Astrocyte of the spinal cord (primary cell): Measurements from ENCODE around the gene IQCN.

Experiments used
- DNase-seq: peaks from one replicate; pipeline ENCODE4 v3.0.0; 2011; ENCODE audit warnings: low read depth, low spot score
- H3K4me3 ChIP-seq: 2 replicates; pipeline ENCODE4 v1.5.1; 2011; ENCODE audit warnings: low read depth, mild to moderate bottlenecking, low read length, moderate library complexity
- in situ Hi-C: cut with HindIII; loops from 2 replicates; pipeline ENCODE4 v1.10.0; 2017; ENCODE audit warnings: low sequenced_read_pairs
- TF ChIP-seq, protein P1 (sequence below): IDR thresholded peaks from 2 replicates; pipeline ENCODE4 v1.5.1; 2012; ENCODE audit warnings: low read depth, mild to moderate bottlenecking, low read length, inconsistent platforms

Gene IQCN

DNA sequence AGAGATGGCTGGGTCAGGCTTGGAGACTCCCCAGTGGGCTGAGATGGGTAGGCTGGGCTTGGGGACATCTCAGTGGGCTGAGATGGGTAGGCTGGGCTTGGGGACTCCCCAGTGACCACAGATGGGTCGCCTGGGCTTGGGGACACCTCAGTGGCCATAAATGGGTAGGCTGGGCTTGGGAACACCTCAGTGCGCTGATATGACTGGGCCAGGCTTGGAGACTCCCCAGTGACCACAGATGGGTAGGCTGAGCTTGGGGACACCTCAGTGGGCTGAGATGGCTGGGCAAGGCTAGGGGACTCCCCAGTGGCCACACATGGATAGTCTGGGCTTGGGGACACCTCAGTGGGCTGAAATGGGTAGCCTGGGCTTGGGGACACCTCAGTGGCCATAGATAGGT lies 12.8 kb downstream of the IQCN start:
- in situ Hi-C loops, result no loop called here
- DNase-seq, result no peak
- TF ChIP-seq, protein P1, sequence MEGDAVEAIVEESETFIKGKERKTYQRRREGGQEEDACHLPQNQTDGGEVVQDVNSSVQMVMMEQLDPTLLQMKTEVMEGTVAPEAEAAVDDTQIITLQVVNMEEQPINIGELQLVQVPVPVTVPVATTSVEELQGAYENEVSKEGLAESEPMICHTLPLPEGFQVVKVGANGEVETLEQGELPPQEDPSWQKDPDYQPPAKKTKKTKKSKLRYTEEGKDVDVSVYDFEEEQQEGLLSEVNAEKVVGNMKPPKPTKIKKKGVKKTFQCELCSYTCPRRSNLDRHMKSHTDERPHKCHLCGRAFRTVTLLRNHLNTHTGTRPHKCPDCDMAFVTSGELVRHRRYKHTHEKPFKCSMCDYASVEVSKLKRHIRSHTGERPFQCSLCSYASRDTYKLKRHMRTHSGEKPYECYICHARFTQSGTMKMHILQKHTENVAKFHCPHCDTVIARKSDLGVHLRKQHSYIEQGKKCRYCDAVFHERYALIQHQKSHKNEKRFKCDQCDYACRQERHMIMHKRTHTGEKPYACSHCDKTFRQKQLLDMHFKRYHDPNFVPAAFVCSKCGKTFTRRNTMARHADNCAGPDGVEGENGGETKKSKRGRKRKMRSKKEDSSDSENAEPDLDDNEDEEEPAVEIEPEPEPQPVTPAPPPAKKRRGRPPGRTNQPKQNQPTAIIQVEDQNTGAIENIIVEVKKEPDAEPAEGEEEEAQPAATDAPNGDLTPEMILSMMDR, result no peak
- no peak overlapping the region for H3K4me3 ChIP-seq

DNA sequence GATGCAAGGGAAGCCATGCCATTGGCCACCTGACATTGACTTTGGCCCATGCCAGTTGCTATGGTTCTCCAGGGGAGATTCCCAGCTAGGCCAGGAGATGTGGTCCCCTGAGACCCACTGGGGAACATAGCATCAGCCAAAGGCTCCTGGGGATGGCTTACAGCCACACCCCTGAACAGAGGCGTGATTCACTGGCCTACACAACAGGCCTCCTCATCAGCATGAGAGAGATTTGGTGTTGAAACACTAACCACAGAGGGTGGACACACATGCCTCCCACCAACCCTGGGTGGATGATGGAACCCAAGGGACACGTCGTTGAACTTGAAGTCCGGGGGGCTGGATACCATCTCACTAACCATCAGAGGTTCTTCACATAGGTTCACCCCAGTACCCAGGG lies 14.4 kb downstream of the IQCN start:
- TF ChIP-seq, protein P1, result no peak
- H3K4me3 ChIP-seq, result no peak overlapping the region
- in situ Hi-C loops, result no loop called here
- DNase-seq, result no peak

DNA sequence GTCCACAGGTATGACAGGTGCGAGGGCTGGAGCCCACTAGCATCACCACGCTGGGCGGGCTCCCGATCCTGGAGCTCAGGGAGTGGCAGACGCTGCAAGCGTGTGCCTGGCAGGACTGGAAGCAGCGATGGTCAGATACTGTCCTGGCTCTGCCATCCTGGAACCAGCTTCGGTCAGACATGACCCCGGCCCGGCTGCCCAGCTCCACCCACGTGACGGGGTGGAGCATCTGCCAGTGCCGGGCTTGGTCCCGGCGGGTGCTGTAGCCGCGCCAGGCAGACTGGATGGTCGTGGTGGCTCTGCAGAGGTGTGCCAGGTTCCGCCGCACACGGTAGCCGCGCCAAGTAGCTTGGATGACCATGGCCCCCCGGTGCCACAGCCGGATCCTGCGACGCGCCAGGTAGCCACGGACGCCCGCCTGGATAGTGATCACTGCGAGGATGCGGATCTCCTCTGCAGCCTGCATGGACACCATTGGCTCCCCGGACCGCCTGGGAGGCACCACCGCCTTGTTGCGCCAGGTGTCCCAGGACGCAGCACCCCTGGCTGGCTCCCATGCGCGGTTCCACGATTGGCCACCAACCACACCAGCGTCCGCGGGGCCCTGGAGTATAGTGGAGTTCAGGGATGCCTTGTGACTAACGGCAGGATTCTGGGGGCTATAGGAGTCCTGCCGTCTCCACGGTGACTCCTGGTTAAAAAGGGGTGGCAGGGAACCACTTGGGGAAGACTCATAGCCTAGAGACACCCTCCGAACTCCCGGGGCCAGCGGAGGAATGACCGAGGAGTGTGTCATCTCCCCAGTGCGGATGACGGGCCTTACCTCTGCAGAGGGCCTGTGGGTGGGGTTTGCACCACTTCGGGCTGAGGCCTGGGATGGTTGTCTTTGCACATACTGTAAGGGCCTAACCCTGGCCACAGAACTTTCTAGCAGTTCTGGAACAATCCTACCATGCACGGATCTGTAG lies 16.5 kb downstream of the IQCN start:
- no peak for DNase-seq
- in situ Hi-C loops, result no loop called here
- no peak overlapping the region for H3K4me3 ChIP-seq
- TF ChIP-seq, protein P1, result no peak

DNA sequence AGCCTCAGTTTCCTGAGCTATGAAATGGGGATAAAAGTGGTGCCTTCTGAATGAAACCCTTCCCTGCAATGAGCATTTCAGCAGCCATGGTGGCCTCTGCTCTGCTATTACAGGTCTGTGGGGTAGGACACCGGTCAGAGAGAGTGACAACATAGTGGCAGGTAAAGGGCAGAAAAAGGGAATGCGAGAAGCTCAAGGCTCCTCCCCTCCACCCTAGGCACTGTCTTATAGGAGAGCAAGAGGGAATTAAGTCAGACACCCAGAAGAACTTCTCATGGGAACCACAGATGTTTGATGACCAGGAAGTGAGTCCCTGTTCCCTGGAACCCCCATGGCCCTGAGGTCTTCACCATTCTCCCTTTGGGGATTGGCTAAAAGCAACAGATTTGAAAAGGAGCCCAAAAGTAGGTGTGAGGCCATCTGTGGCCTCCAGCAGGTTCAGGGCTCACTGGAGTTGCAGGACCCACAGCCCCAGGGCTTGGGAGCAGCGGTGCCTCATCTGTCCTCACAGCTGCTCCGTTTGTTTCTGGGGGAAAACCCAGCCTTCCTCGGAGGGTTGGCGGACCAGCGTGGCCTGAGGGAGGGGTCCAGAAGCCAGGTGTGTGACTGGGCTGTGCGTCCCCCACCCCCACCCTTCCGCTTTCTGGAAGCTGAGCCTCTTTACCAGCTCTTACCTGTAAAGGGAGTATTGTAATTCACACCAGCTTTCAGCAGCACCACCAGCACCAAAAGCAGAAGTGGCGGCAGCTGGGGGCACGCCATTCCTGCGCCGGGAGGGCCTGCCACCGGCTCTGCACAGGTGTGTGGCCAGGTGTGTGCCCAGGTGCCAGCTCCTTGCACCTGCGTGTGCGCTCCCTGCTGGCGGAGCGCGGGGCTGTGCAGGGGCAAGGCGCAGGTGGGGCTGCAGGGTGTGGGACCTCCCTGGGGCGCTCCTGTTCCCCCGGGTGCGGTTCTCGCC lies 19.4 kb downstream of the IQCN start:
- no peak overlapping the region for H3K4me3 ChIP-seq
- TF ChIP-seq, protein P1, result no peak
- DNase-seq, result no peak
- in situ Hi-C loops, result no loop called here

DNA sequence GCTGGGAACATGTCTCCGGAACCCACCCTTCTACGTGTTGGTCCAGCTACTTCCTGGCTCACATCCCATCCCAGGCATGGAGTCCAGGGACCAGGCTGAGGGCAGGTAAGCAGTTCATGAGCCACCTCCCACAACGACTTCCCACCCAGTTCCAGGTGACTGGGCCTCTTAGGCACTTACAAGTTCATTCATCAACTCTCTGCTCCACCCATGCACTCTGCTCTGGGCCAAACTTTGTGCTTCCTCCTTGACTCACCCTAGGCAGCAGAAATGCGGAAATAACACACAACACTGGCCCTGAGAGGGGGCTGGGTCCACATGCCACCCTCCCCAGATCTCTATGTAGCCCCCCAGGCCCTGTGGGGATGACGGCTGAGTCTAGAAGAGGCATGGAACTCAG lies 20.5 kb downstream of the IQCN start:
- H3K4me3 ChIP-seq, result no peak overlapping the region
- TF ChIP-seq, protein P1, result no peak
- DNase-seq, result no peak
- in situ Hi-C loops, result no loop called here

DNA sequence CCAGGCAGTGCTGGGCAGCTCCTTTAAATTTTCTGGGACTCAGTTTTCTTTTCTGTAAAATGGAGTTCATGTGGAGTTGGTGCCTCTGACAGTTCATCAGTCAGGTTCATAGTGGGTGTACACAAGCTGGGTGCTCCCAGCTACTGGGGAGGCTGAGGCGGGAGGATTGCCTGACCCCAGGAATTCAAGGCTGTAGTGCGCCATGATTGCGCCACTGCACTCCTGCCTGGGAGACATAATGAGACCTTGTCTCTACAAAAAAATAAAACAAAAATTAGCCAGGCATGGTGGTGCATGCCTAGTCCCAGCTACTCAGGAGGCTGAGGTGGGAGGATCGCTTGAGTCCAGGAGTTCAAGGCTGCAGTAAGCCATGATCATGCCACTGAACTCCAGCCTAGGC lies 21.1 kb downstream of the IQCN start:
- no peak for DNase-seq
- in situ Hi-C loops, result no loop called here
- no peak overlapping the region for H3K4me3 ChIP-seq
- TF ChIP-seq, protein P1, result no peak
